AG08396 (cell line): ENCODE measurements around the gene TEX19.
"Not testable (repeated sequence)": the region's sequence is repeated elsewhere in the genome, so short reads cannot be mapped to it uniquely, and the experiment has no call there.

Source experiments
- DNase-seq: peaks from one replicate; pipeline ENCODE4 v3.0.0; 2012; ENCODE audit warnings: low spot score, mixed read lengths

Gene TEX19

DNA sequence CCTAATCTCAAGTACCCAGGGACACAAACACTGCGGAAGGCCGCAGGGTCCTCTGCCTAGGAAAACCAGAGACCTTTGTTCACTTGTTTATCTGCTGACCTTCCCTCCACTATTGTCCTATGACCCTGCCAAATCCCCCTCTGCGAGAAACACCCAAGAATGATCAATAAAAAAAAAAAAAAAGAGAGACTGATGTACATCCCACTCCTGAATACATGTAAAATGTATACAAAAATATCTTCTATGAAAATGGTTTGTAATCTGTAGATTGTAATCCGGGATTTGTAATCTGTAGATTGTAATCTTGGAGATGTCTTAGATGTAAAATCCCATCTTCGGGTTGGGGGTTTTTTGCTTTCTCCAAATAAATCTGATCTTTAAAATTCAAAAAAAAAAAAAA is 18.2 kb downstream of the TEX19 start:
- not testable (repeated sequence) for DNase-seq

DNA sequence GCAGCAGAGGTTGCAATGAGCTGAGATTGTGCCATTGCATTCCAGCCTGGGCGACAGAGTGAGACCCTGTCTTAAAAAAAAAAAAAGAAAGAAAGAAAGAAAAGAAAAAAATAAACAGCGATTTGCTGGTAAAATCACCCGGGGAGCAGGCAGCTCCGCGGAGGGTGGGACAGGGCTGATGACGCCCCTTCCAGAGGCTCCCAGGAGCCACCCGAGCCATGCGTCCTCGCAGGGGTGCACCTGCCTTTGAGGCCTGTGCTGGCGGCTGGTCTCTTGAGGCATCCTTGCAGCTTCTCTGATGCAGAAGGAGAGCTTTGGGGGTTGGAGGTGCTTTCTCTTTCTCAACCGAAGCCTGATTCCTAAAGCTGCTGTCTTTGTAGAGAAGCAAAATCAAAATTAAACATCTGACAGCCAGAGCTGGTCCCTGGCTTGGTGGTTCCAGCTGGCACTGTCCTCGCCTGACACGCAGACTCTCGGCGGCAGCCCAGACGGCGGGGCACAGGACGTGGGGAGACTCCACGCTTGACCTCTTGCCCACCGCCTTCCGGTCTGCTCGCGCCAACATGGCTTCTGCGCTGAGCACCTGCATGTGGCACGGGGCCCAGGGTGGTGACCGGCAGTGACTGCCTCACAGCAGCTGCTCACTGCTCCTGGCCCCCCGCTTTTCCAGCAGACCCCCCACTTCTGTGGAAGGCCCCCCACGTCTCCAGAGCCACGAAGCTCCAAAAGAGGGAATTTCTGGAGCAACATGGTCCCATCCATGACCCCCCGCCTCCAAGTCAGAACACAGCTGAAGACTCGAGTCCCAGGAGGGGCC is 19.1 kb downstream of the TEX19 start:
- DNase-seq, result no peak

DNA sequence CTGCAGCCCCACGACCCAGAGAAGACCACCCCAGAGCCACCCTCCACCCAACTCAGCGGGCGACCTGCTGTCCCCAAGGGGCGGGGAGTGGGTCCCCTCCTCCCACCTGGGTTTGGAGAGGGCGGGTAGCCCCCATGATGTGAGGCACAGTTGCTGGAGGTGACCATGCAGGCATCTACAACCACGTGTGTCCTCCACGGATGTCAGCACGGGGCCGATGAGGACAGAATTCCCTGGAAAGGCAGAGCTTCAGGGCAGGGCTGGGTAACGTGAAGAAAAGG is 19.6 kb downstream of the TEX19 start:
- no peak for DNase-seq

DNA sequence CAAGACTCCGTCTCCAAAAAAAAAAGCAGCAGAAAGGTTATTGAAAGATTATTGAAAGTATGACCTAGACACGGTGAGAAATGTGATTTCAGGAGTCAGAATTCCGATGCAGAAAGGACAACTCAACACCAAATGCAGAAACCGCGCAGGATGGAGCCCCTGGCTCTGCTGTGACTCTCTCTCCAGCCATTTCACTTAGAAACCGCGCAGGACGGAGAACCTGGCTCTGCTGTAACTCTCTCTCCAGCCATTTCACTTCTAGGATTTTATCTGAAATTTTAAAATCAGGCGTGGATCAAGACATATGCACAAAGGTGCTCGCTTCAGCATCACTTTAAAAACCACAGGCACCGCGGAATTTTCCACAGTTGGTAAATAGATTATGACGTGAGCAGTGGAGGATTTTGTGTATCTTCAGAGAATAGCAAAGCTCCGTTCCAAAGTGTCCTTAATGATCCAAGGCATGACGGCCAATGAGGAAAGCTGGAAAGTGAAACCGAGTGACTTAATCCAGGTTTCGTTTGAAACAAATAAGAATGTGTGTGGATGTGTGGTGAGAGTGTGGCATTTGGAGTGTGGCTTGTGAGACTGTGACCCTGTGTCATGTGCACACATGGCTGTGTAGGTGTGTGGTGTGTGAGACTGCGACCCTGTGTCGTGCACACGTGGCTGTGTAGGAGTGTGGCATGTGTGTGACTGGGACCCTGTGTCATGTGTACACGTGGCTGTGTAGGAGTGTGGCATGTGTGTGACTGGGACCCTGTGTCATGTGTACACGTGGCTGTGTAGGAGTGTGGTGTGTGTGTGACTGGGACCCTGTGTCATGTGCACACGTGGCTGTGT is 22.0 kb downstream of the TEX19 start:
- peak; percentile 65 for DNase-seq

DNA sequence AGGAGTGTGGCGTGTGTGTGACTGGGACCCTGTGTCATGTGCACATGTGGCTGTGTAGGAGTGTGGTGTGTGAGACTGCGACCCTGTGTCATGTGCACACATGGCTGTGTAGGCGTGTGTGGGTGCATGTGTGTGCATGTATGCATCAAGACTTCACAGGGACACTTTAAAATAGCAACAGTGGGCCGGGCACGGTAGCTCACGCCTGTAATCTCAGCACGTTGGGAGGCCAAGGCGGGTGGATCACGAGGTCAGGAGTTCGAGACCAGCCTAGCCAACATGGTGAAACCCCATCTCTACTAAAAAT is 22.6 kb downstream of the TEX19 start:
- DNase-seq, result not testable (repeated sequence)

DNA sequence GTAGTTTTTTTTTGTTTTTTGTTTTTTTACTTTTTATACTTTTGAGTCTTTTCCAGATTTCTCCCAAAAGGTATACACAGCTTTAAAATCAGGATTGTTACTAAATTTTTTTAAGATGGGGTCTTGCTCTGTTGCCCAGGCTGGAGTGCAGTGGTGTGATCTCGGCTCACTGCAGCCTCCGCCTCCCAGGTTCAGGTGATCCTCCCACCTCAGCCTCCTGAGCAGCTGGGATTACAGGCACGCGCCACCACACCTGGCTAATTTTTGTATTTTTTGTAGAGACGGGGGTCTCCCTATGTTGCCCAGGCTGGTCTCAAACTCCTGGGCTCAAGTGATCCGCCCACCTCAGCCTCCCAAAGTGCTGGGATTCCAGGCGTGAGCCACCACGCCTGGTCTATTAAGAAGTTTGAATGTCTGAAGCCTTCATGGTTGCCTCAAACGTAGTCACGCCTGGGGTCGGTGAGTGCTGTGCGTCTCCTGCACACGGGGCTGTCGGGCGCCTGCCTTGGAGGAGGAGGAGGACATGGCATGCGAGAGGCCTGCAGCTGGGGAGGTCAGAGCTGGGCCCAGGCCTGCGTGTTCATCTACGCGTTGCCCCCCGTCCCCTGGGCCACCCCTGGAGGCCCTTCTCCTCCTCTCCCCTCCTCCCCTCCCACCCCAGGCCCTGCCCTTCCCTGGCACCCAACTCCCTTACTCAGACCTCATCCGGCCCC is 23.3 kb downstream of the TEX19 start:
- DNase-seq, result not testable (repeated sequence)

DNA sequence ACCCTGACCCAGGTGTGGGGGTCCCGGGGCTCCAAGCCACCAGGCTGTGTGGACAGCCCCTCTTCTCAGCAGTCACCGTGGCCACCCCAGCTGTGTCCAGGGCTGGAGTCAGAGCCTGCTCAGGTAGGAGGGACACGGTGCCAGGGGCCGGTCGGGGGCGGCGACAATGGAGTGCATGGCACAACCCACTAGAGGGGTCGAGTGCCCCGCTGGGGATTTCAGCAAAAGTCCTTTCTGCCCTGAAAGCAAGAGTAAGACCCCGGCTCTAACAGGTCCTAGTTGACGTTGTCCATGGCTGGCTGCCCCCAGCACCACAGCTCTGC is 23.8 kb downstream of the TEX19 start:
- no peak for DNase-seq

DNA sequence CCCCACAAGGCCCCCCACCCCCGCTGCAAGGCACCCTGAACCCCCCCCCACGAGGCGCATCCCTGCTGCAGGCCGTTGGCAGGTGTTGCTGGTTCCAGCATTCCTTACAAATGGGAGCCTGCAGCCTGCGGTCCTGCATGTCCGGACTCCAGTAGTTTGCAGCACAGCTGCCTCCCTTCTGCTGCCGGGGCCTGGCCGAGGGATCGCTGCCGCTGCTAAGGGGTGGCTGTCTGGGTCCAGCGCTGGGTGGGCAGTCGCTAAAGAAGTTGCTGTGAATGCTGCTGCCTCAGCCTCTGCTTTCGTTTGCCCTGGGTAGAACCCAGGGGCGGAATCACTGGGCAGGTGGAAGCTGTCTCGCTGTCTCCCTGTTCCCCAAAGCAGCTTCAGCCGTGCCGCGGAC is 24.4 kb downstream of the TEX19 start:
- DNase-seq, result no peak

DNA sequence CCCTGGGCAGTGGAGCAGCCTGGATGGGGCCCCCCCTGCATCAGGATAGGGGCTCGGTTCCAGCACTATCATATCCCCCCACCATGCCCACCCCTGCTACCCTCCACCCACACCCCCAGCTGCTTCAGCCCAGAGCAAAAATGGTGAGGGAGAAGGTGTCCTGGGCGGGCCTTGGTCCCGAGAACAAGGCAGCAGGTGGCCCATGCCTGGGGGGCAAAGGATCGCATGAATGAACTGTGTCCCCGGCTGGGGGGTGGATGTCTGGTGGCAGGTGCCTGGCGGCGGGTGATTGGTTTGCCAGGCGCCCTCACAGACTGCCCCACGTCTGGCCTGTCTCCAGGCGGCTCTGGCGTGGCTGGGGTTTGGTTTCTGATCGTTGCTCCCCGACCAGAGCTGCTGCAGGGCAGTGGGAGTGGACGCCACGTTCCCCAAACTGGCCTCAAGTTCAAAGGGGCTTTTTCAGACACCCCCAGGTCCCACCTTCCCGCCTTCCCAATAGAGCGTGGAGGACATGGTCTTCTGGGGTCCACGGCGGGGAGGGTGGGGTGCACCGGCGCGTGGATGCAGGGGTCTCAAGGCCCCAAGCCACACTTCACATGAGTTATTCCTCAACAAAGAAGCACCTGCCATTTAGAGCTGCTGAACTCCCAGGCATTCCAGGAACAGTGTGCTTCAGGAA is 25.1 kb downstream of the TEX19 start:
- DNase-seq, result no peak

DNA sequence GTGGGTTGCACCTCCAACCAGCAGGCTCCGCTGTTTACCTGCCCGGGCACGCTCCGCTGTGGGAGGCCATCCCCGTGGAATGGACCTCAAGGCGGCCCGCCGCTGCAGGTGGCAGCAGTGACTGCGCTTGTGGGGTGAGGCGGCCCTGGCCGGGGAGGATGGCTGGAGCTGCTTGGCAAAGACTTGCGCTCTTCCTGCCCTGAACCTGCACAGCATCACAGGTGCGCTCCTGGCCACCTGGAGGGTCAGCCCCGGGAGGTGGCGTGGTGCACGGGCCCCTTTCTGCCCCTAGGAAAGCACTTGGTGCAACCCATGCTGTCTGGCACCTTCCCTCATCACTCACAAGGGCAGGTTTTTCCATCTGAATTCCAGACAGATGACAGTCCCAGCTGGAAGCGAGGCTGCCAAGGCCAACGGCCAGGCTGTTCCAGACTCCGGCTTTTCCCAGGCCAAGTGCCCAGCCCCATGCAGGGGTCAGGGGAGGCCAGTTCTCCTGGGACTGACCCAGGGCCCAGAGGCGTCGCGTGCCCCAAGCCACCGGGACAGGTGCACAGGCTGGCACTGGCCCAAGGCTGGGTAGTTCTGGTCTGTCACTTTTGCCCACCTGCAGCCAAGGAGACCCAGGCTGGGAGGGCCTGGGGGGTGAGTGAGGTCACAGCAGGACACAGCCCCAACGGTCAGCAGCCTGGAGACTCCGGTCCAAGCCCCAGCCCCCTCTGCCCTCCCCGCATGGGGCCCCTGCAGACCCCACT is 25.9 kb downstream of the TEX19 start:
- DNase-seq, result peak; percentile 84

DNA sequence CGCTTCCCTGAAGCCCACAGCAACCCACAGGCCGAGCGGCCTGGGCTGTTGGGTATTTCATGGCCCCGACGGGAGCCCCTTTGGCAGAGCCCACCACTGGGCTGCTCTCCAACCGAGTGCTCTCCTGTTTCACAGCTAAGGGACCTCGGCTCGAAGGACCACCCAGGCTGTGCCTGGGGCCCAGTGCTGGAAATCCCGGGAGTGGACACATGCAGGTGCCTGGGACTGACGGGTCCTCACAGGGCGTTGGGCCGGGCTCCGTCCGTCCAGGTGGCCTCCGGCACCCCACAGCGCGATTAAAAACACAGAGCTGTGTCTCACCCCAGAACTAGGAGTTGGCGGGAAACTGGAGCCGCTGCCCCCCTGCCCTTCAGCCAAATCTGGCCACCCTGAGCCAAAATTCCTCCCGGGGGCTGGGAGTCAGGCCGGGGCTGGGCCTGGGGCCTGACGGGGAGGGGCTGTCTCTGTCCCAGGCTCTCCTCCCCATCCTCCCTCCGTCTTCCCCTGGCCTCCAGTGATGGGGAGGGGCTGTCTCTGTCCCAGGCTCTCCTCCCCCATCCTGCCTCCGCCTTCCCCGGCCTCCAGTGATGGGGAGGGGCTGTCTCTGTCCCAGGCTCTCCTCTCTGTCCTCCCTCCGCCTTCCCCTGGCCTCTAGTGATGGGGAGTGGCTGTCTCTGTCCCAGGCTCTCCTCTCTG is 26.7 kb downstream of the TEX19 start:
- DNase-seq, result no peak

DNA sequence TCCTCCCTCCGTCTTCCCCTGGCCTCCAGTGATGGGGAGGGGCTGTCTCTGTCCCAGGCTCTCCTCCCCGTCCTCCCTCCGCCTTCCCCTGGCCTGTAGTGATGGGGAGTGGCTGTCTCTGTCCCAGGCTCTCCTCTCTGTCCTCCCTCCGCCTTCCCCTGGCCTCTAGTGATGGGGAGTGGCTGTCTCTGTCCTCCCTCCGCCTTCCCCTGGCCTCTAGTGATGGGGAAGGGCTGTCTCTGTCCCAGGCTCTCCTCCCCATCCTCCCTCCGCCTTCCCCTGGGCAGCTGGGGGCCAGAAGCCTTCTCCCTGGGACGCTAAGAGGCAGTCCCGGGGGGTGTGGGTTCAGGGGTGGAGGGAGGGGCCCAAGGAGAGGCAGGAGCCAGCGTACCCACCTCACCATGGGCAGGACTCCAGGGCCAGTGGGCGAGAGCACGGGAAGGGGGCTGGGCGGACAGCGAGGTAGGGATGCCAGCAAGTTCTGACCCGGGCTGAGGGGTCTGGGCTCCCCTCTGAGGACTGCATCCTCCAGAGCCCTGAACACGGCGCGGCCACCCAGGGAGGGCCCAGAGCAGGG is 27.3 kb downstream of the TEX19 start:
- no peak for DNase-seq

DNA sequence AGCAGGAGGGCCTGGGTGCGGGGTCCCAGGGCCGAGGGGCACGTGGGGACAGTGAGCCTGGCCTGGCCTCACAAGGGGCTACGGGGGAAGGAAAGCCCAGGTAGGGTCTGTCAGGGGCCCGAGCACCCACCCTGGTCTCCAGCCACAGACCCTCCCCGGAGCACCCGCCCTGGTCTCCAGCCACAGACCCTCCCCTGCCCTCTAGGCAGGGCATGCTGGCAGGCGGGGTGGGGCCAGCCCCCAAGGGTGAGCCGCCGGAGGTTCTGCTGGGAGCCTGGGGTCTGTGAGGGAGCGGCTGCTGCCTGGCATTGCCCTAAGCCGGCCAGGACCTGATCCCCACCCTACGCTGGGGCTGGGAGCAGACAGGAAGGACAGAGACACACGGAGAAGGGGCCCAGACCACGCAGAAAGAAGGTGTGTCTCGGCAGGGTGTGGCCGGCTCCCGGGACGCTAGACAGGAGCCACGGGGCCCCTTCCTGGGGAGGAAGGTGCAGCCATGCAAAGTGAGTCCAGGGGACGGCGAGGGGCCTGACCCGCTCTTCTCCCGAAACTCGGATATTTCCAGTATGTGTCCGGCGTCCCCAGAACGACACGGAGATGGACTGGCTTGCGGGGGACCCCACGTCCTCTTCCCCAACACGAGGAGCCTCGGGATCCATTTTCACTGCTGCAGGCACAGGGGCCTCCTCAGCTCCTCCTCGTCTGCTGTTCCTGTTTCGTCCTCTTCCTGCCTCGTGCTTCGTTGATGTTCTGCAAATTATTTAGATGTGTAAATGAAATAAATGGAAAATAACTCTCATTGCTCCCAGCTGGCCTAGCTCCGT is 28.0 kb downstream of the TEX19 start:
- no peak for DNase-seq

DNA sequence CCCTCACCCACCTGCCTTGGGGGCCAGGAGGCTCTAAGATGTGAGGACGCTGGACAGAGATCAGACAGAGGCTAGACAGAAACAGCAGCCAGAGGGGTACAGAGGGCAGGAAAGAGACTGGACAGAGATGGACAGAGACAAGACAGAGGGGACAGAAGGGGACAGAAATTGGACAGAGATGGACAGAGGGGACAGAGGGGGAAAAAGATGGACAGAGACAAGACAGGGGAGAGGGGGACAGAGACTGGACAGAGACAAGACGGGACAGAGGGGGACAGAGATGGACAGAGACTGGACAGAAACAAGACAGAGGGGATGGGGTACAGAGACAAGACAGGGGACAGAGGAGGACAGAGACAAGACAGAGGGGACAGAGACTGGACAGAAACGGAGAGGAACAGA is 28.7 kb downstream of the TEX19 start:
- no peak for DNase-seq

DNA sequence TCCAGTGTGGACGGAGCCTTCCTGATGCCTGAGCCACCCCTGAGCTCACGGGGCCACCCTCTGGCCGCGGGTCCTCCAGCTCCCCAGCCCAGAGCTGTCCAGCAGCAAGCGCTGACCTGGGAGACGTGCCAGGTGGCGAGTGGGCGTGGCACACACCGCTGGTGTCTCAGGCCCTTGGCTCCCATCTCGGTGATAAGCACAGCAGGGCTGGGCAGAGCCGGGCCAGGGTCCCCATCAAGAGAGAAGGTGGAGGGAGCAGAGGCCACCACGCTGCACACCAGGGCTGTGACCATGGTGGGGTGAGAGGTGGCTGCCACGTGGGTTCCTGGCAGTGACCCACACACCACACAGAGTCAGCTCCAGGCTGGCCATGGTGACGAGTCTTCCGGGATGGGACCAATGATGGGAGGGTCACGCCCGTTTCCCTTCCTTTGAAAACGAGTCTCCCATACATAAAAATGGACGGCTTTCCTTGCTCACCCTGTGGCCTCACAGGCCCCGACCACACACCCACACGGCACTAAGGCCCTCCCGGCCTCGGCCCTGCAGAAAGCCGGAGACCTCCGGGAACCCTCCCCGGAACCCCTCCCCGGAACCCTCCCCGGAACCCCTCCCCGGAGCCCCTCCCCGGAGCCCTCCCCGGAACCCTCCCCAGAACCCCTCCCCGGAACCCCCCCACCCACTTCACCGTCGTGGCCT is 29.3 kb downstream of the TEX19 start:
- no peak for DNase-seq

DNA sequence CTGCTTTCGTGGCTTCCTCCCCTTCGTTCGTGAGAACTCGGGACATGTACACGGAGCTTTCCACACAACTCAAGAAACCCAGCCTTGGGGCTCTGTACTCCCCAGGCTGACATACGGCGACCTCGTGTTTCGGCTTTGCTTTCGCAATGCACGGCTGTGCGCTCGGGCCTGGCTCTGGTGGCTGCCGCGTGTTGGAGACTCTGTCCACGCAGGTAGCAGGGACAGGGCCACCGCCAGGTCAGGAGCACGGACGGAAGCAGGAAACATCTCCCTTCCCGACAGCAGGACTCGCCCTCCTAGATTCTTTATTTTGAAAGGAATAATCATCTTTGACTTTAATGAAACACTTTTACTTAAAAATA is 29.9 kb downstream of the TEX19 start:
- no peak for DNase-seq

DNA sequence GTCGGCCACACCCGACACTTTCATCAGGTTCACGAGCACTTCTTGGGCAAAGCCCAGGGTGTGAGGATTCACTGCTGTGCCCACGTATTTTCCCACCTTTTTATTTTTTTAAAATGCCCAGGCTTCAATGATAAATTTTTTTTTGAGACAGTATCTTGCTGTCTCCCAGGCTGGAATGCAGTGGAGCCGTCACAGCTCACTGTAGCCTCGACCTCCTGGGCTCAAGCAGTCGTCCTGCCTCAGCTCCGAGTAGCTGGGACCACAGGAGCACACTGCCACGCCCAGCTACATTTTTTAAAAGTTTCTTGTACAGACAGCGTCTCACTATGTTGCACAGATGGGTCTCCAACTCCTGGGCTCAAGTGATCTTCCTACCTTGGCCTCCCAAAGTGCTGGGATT is 30.3 kb downstream of the TEX19 start:
- no peak for DNase-seq

DNA sequence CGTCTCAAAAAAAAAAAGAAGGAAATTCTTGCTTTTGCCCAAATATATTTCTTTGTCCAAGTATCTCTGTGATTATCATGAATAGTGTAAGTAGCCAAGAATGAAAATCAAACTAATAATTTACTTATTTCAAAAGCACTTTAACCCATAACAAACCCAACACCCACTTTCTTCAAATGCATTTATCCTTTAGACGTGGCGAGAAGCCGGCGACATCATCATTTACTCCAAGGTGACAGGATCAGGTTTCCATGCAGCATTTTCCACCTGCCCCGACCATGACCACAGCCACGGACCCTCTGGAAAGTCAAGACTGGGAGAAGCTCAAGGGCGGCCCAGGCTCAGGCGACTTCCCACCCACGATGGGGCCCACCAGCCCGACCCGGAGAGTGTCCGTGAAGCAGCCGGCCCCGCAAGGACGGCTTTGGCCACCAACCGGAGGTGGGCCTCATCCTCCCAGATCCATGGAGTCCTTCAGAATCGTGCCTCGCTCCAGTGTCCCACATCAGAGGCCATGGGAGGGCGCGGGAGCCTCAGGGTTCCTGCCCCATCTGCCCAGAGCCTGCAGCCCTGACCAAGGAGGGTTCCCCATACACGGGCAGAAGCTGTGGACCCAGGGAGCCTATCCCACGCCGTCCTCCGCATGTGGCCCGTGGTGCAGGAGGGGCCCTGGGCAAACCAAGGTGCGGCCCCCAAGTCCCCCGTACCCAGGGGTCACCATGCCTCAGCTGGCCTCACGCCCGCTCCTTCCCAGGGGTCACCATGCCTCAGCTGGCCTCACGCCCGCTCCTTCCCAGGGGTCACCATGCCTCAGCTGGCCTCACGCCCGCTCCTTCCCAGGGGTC is 31.2 kb downstream of the TEX19 start:
- no peak for DNase-seq
